Endothelial cell of umbilical vein (primary cell): ENCODE data around the gene RAB36.

ENCODE experiments used
- EZH2 ChIP-seq: IDR thresholded peaks from 2 replicates; pipeline ENCODE4 v1.6.1; 2012; ENCODE audit warnings: borderline replicate concordance, low read depth, mild to moderate bottlenecking, moderate library complexity, low read length, inconsistent platforms; ENCODE audit not compliant: severe bottlenecking
- GATA2 ChIP-seq: IDR thresholded peaks from 2 replicates; pipeline ENCODE4 v1.7.0; 2011; ENCODE audit warnings: low read depth, mild to moderate bottlenecking, moderate library complexity, mixed read lengths, low read length; ENCODE audit not compliant: insufficient read length, insufficient read depth
- JUN ChIP-seq: IDR thresholded peaks from 2 replicates; pipeline ENCODE4 v1.6.1; 2011; ENCODE audit warnings: borderline replicate concordance, low read depth; ENCODE audit not compliant: insufficient read length, insufficient read depth
- MYC ChIP-seq: IDR thresholded peaks from one replicate; pipeline ENCODE4 v1.6.1; 2011; ENCODE audit warnings: mild to moderate bottlenecking, low read depth, low read length
- POLR2A ChIP-seq: IDR thresholded peaks from 2 replicates; pipeline ENCODE4 v1.6.1; 2012; ENCODE audit warnings: low read depth, mild to moderate bottlenecking, control low read depth, low read length
- POLR2AphosphoS5 ChIP-seq: IDR thresholded peaks from 2 replicates; pipeline ENCODE4 v1.6.1; 2012; ENCODE audit warnings: low read depth, mild to moderate bottlenecking, control low read depth, low read length, moderate library complexity; ENCODE audit not compliant: insufficient read depth
- TF ChIP-seq, protein P1 (sequence below), 2 donors: IDR thresholded peaks; 1 replicate in 1 of 2; 2 replicates in 1 of 2; pipeline ENCODE4 v1.5.1; 2011; ENCODE audit warnings: low read length in 2 of 2, mild to moderate bottlenecking in 2 of 2, moderate library complexity in 2 of 2, control low read depth in 1 of 2, inconsistent platforms in 1 of 2, low read depth in 1 of 2; ENCODE audit not compliant: insufficient read depth in 1 of 2; ENCODE audit errors: extremely low read depth in 1 of 2
- TF ChIP-seq, protein P2 (sequence below): IDR thresholded peaks from 2 replicates; pipeline ENCODE4 v1.6.1; 2011; ENCODE audit not compliant: insufficient read depth, insufficient read length

DNA sequence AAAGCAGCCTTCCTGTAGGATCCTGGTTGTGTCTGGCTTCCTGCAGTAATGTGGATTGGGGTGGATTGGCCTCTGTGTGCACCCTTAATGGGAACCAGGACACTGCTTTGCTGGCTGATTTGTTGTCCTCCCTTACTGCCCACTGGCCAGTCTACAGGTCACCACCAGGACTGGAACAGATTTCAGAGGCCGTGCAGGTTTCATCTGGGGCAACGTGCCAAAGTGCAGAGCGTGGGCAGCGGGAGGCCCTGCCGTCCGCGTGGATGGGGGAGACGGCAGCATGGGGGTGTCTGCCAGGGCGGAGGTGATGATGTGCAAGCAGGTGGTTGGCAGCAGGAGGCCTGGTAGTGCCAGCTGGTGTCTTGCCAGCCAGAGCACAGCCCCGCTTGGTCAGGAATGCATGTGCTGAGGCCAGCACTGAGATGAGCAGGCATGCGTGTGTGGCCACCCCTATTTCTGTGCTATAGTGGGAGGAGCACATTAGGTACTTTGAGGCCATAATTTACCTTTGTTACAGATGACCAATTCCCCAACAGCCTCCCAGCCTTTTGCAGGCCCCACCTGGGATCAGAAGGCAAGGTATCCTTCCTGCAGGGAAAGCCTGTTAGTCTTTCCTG is 59.4 kb downstream of the RAB36 start:
- TF ChIP-seq POLR2A (no peak), EZH2 (no peak), POLR2AphosphoS5 (no peak), MYC (no peak), JUN (no peak), GATA2 (no peak)
- TF ChIP-seq, protein P1, sequence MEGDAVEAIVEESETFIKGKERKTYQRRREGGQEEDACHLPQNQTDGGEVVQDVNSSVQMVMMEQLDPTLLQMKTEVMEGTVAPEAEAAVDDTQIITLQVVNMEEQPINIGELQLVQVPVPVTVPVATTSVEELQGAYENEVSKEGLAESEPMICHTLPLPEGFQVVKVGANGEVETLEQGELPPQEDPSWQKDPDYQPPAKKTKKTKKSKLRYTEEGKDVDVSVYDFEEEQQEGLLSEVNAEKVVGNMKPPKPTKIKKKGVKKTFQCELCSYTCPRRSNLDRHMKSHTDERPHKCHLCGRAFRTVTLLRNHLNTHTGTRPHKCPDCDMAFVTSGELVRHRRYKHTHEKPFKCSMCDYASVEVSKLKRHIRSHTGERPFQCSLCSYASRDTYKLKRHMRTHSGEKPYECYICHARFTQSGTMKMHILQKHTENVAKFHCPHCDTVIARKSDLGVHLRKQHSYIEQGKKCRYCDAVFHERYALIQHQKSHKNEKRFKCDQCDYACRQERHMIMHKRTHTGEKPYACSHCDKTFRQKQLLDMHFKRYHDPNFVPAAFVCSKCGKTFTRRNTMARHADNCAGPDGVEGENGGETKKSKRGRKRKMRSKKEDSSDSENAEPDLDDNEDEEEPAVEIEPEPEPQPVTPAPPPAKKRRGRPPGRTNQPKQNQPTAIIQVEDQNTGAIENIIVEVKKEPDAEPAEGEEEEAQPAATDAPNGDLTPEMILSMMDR (IDR thresholded peaks at IDR 0.05; ENCODE audit: extremely low read depth in 1 of 2, insufficient read depth in 1 of 2, low read depth in 1 of 2, low read length in 2 of 2), result no peak
- TF ChIP-seq, protein P2, sequence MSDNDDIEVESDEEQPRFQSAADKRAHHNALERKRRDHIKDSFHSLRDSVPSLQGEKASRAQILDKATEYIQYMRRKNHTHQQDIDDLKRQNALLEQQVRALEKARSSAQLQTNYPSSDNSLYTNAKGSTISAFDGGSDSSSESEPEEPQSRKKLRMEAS, result no peak
